ENCODE results near the gene SIPA1L3.

Gene SIPA1L3

DNA sequence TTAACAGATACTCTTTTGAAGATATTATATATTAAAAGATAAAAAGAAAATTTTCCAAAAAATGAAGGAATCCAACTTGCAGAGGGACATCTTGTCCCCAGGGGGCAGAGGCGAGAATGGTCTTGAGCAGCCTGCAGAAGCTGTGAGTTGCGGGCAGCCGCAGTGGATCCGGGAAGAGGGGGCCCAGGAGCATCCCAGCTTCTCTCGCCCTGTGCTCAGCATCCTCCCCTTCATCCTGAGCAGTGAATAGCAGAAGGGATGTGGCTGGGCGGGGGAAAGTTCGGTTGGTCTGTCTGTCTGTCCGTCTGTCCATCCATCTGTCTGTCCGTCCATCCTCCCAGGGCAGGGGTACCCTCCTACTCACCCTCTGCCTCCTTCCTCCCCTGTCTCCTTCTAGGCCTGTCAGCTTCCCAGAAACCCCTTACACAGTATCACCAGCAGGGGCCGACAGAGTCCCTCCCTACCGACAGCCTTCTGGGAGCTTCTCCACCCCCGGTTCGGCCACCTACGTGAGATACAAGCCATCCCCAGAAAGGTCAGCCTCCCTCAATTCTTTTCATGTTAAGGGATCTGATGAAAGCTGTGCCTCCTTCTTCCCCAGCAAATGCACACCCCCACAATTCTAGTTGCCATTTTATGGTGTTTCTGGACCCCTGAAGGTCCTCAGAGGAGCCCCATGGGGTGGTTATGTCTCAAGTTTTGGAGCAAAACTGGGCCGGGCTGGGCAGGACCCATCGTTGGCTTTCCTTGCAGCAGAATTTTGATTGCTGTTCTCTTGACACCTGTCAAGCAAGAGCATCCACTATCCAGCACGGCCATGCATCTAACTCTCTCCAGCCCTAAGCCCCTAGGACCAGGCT lies 235.4 kb downstream of the SIPA1L3 start:
- H3K27me3 ChIP-seq (ENCODE audit: insufficient read depth, low read depth, severe bottlenecking): no peaks in the 10 kb centered on the region
- no peaks in the 10 kb centered on the region for H3K9me3 ChIP-seq (ENCODE audit: severe bottlenecking)
- H3K27ac ChIP-seq: no peak overlapping the region; the same call in 1 of the 2 replicates
- no peak overlapping the region for H3K4me3 ChIP-seq (ENCODE audit: low read depth, low read length)
- TF ChIP-seq, protein P1, sequence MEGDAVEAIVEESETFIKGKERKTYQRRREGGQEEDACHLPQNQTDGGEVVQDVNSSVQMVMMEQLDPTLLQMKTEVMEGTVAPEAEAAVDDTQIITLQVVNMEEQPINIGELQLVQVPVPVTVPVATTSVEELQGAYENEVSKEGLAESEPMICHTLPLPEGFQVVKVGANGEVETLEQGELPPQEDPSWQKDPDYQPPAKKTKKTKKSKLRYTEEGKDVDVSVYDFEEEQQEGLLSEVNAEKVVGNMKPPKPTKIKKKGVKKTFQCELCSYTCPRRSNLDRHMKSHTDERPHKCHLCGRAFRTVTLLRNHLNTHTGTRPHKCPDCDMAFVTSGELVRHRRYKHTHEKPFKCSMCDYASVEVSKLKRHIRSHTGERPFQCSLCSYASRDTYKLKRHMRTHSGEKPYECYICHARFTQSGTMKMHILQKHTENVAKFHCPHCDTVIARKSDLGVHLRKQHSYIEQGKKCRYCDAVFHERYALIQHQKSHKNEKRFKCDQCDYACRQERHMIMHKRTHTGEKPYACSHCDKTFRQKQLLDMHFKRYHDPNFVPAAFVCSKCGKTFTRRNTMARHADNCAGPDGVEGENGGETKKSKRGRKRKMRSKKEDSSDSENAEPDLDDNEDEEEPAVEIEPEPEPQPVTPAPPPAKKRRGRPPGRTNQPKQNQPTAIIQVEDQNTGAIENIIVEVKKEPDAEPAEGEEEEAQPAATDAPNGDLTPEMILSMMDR (IDR thresholded peaks at IDR 0.05; ENCODE audit: low read depth, low read length): peak; percentile 91
- peaks cover 17% of the 10 kb centered on the region for H3K36me3 ChIP-seq
- peak; percentile 83 for DNase-seq

DNA sequence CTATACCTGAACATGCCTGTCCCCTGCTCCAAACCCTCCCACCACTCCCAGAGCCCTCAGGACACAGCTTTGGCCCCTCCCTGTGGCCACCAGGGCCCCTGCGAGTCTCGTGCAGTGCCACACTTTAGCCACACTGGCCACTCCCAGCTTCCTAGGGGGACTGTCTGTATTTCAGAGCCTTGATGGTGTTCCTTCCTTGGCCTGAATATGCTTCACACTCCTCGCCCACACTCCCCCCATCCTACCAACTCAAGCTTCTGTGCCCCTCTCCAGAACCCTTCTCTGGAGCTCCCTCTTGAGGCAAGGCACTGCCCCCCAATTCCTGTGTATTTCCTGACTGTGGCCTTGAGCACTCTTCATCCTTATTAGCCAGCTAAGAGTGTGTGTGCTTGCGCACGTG lies 236.8 kb downstream of the SIPA1L3 start:
- H3K9me3 ChIP-seq (ENCODE audit: severe bottlenecking): no peaks in the 10 kb centered on the region
- peaks cover 17% of the 10 kb centered on the region for H3K36me3 ChIP-seq
- no peak overlapping the region for H3K27ac ChIP-seq
- TF ChIP-seq, protein P1 (IDR thresholded peaks at IDR 0.05; ENCODE audit: low read depth, low read length): peak; percentile 39
- H3K27me3 ChIP-seq (ENCODE audit: insufficient read depth, low read depth, severe bottlenecking): no peaks in the 10 kb centered on the region
- DNase-seq: peak; percentile 31
- no peak overlapping the region for H3K4me3 ChIP-seq (ENCODE audit: low read depth, low read length)

DNA sequence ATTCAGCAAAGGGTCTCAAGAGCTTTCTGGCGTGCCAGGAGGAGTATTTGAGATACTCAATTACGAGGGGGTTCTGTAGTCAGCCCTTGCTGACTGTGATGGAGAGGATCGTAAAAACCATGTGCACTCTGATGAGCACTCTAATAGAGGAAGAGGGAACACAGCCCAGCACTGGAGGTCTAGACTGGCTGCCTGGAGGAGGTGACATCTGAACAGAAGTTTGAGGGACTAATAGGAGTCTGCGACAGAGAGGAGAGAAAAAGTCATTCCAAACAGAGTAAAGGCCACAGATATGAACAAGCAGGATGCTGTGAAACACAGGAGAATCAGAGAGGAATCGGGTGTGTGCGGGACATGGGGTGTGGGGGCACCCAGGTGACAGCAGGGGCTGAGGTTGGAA lies 237.7 kb downstream of the SIPA1L3 start:
- Histone ChIP-seq H3K4me3 (ENCODE audit: low read depth, low read length) (no peak overlapping the region), H3K9me3 (ENCODE audit: severe bottlenecking) (no peaks in the 10 kb centered on the region), H3K27me3 (ENCODE audit: insufficient read depth, low read depth, severe bottlenecking) (no peaks in the 10 kb centered on the region), H3K27ac (no peak overlapping the region), H3K36me3 (peaks cover 23% of the 10 kb centered on the region)
- TF ChIP-seq, protein P1 (IDR thresholded peaks at IDR 0.05; ENCODE audit: low read depth, low read length): no peak
- no peak for DNase-seq

DNA sequence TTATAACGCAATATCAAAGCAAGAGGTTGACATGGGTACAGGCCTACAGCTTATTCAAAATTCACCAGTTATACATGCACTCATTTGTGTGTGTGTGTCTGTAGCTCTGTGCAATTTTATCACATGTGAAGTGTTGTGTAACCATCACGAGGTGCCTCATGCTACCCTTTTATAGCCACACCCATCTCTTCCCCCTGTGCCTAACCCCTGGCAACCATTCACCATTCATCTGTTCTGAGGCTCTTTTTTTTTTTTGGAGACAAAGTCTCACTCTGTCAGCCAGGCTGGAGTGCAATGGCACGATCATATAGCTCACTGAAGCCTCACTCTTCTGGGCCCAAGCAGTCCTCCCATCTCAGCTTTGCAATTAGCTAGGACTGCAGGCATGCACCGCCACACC lies 238.6 kb downstream of the SIPA1L3 start:
- H3K9me3 ChIP-seq (ENCODE audit: severe bottlenecking): no peaks in the 10 kb centered on the region

DNA sequence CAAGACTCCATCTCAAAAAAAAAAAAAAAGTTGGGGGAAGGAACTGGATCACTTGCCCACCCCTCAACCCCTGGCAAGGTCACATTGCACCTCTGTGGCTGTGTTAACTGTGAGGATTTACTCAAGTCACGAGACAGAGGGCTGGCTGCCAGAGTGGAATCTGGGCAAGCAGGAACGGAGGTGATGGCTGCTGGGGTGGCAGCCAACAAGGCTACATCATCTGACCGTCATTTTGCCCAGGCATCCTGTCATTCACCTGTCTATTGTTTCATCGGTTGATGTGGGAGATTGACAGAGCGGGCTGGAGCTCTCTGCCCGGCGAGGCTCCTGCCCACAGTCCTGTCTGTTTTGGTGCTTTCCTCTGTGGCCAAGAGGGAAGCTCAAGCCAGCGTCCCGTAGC lies 241.3 kb downstream of the SIPA1L3 start:
- no peaks in the 10 kb centered on the region for H3K27me3 ChIP-seq (ENCODE audit: insufficient read depth, low read depth, severe bottlenecking)
- TF ChIP-seq, protein P1 (IDR thresholded peaks at IDR 0.05; ENCODE audit: low read depth, low read length): no peak
- DNase-seq: no peak

More for the DNA sequence above, 238.6 kb downstream of the SIPA1L3 start:
- DNase-seq: no peak
- H3K27me3 ChIP-seq (ENCODE audit: insufficient read depth, low read depth, severe bottlenecking): no peaks in the 10 kb centered on the region
- H3K36me3 ChIP-seq: peaks cover 26% of the 10 kb centered on the region
- no peak overlapping the region for H3K27ac ChIP-seq
- H3K4me3 ChIP-seq (ENCODE audit: low read depth, low read length): no peak overlapping the region
- TF ChIP-seq, protein P1 (IDR thresholded peaks at IDR 0.05; ENCODE audit: low read depth, low read length): no peak

More for the DNA sequence above, 241.3 kb downstream of the SIPA1L3 start:
- no peak overlapping the region for H3K4me3 ChIP-seq (ENCODE audit: low read depth, low read length)
- no peak overlapping the region for H3K27ac ChIP-seq
- H3K9me3 ChIP-seq (ENCODE audit: severe bottlenecking): no peaks in the 10 kb centered on the region
- peaks cover 25% of the 10 kb centered on the region for H3K36me3 ChIP-seq
